Stimulated activated CD8-positive, alpha-beta memory T cell treated with anti-CD3 and anti-CD28 coated beads, Interleukin-7, amount 100 ng/mL, for 48 hours (primary cell): ENCODE data around the gene SH2D1B.
"Not testable (repeated sequence)": the region's sequence is repeated elsewhere in the genome, so short reads cannot be mapped to it uniquely, and the experiment has no call there.

Source experiments
- DNase-seq, 2 donors: peaks; one replicate each; pipeline ENCODE4 v3.0.0-alpha.2; 2020; ENCODE audit warnings: low read depth in 1 of 2; ENCODE audit errors: extremely low read depth in 1 of 2

Gene SH2D1B

GRCh38 chr1:162365284-162366020 is 46.5 kb downstream of the SH2D1B start:
- DNase-seq: no peak

GRCh38 chr1:162364498-162364897 is 47.4 kb downstream of the SH2D1B start:
- no peak for DNase-seq

GRCh38 chr1:162363823-162364222 is 48.1 kb downstream of the SH2D1B start:
- no peak for DNase-seq

- DNase-seq: no peak
Observed at GRCh38 chr1:162361349-162361748, 50.6 kb downstream of the SH2D1B start.

- no peak for DNase-seq
Observed at GRCh38 chr1:162360874-162361260, 51.1 kb downstream of the SH2D1B start.

GRCh38 chr1:162360237-162360873 is 51.6 kb downstream of the SH2D1B start:
- no peak for DNase-seq

- DNase-seq: no peak
Observed at GRCh38 chr1:162359523-162360236, 52.3 kb downstream of the SH2D1B start.

GRCh38 chr1:162358928-162359327 is 53.0 kb downstream of the SH2D1B start:
- no peak for DNase-seq

GRCh38 chr1:162357681-162358266 is 54.2 kb downstream of the SH2D1B start:
- no peak for DNase-seq

GRCh38 chr1:162353702-162354101 is 58.2 kb downstream of the SH2D1B start:
- DNase-seq: no peak

GRCh38 chr1:162353078-162353477 is 58.9 kb downstream of the SH2D1B start:
- no peak for DNase-seq

- DNase-seq: not testable (repeated sequence)
Observed at GRCh38 chr1:162351874-162352273, 60.1 kb downstream of the SH2D1B start.

- no peak for DNase-seq
Observed at GRCh38 chr1:162351246-162351842, 60.6 kb downstream of the SH2D1B start.

GRCh38 chr1:162349635-162350330 is 62.2 kb downstream of the SH2D1B start:
- DNase-seq: no peak

- no peak for DNase-seq
Observed at GRCh38 chr1:162347281-162347680, 64.7 kb downstream of the SH2D1B start.
